GM23338 (cell line): ENCODE measurements around the gene SUSD2. TPM values are rescaled to one million over a fixed set of nuclear protein-coding genes. Genes with fewer than 3 reads are reported as not detected.

Experiments used
- ATAC-seq: fragments of 200-7000 bp; cut with Tn5 transposase; 3 replicates; pipeline ENCODE4 v1.9.1; 2020
- DNase-seq: peaks from one replicate; pipeline ENCODE4 v3.0.0-alpha.2; 2015; ENCODE audit warnings: low spot score
- H2AFZ ChIP-seq: fragments of 200-600 bp; sonication (generic); 2 replicates; pipeline ENCODE4 v1.8.0; 2016; ENCODE audit warnings: antibody characterized with exemption, mild to moderate bottlenecking, moderate library complexity
- H3F3A ChIP-seq: fragments of 200-600 bp; sonication (generic); replicated peaks from 2 replicates; pipeline ENCODE4 v1.8.0; 2017; ENCODE audit warnings: antibody characterized with exemption, mixed run types, low read depth
- H3K27ac ChIP-seq: fragments of 200-600 bp; sonication (generic); 2 replicates; pipeline ENCODE4 v1.6.1; 2016; ENCODE audit warnings: low read depth
- H3K27me3 ChIP-seq: fragments of 200-600 bp; sonication (generic); 2 replicates; pipeline ENCODE4 v1.8.0; 2016; ENCODE audit warnings: mild to moderate bottlenecking, mixed run types, moderate library complexity; ENCODE audit not compliant: insufficient read depth
- H3K36me3 ChIP-seq: fragments of 200-600 bp; sonication (generic); 2 replicates; pipeline ENCODE4 v1.8.0; 2016; ENCODE audit warnings: mild to moderate bottlenecking; ENCODE audit not compliant: insufficient read depth
- H3K4me1 ChIP-seq: fragments of 200-600 bp; sonication (generic); 2 replicates; pipeline ENCODE4 v1.8.0; 2016; ENCODE audit warnings: mild to moderate bottlenecking, moderate library complexity; ENCODE audit not compliant: insufficient read depth
- H3K4me2 ChIP-seq: fragments of 200-600 bp; sonication (generic); 2 replicates; pipeline ENCODE4 v1.7.1; 2017; ENCODE audit warnings: mixed run types
- H3K4me3 ChIP-seq: fragments of 200-600 bp; sonication (generic); 2 replicates; pipeline ENCODE4 v1.6.1; 2016; ENCODE audit warnings: mixed run types
- H3K79me2 ChIP-seq: fragments of 200-600 bp; sonication (generic); replicated peaks from 2 replicates; pipeline ENCODE4 v1.8.0; 2017; ENCODE audit warnings: mild to moderate bottlenecking; ENCODE audit not compliant: insufficient read depth
- H3K9me2 ChIP-seq: fragments of 200-600 bp; sonication (generic); 2 replicates; pipeline ENCODE4 v1.8.0; 2017; ENCODE audit not compliant: insufficient read depth
- H4K20me1 ChIP-seq: fragments of 200-600 bp; sonication (generic); replicated peaks from 2 replicates; pipeline ENCODE4 v1.8.0; 2017; ENCODE audit warnings: mild to moderate bottlenecking; ENCODE audit not compliant: insufficient read depth
- H3K27ac Mint-ChIP-seq: 2 replicates; pipeline ENCODE4 v1.8.0; 2020; ENCODE audit warnings: inconsistent platforms, mild to moderate bottlenecking, moderate library complexity, mixed read lengths
- H3K27me3 Mint-ChIP-seq: 3 replicates; pipeline ENCODE4 v1.8.0; 2022; ENCODE audit warnings: low read depth, mild to moderate bottlenecking, moderate library complexity, mixed read lengths, inconsistent platforms; ENCODE audit not compliant: insufficient read depth, poor library complexity
- H3K36me3 Mint-ChIP-seq: 3 replicates; pipeline ENCODE4 v1.8.0; 2021; ENCODE audit warnings: low read depth, mild to moderate bottlenecking, inconsistent platforms, moderate library complexity, mixed read lengths
- H3K4me1 Mint-ChIP-seq: 3 replicates; pipeline ENCODE4 v1.8.0; 2020; ENCODE audit warnings: mild to moderate bottlenecking, inconsistent platforms, mixed read lengths
- H3K4me3 Mint-ChIP-seq: 3 replicates; pipeline ENCODE4 v1.8.0; 2021; ENCODE audit warnings: moderate library complexity, mild to moderate bottlenecking, inconsistent platforms, mixed read lengths
- H3K9me3 Mint-ChIP-seq: 3 replicates; pipeline ENCODE4 v1.8.0; 2020; ENCODE audit warnings: moderate library complexity, mild to moderate bottlenecking, inconsistent platforms, mixed read lengths
- CREB1 ChIP-seq: fragments of 250-450 bp; sonication (Bioruptor Pico); IDR thresholded peaks from 2 replicates; pipeline ENCODE4 v1.5.0; 2020; ENCODE audit warnings: low read depth, mild to moderate bottlenecking, moderate library complexity
- CTCF ChIP-seq, 2 experiments: fragments of 200-600 bp in 1 of 2; sonication (generic) in 1 of 2; conservative IDR thresholded peaks; 2 replicates each; pipeline versions ENCODE4 v1.5.1 to v1.6.1; 2016 to 2017; ENCODE audit warnings: antibody characterized with exemption in 2 of 2, low read depth in 2 of 2, mild to moderate bottlenecking in 2 of 2, moderate library complexity in 1 of 2
- EZH2 ChIP-seq: fragments of 200-600 bp; sonication (generic); IDR thresholded peaks from one replicate; pipeline ENCODE4 v1.8.0; 2017; ENCODE audit warnings: antibody characterized with exemption, mild to moderate bottlenecking, low read depth; ENCODE audit not compliant: unreplicated experiment
- EZH2phosphoT487 ChIP-seq: fragments of 200-600 bp; sonication (generic); IDR thresholded peaks from one replicate; pipeline ENCODE4 v1.8.1; 2018; ENCODE audit warnings: antibody characterized with exemption; ENCODE audit not compliant: unreplicated experiment
- JUNB ChIP-seq: IDR thresholded peaks from one replicate; pipeline ENCODE4 v1.6.1; 2016; ENCODE audit warnings: antibody characterized with exemption; ENCODE audit not compliant: unreplicated experiment
- NANOG ChIP-seq: IDR thresholded peaks from 2 replicates; pipeline ENCODE4 v1.6.1; 2016; ENCODE audit warnings: antibody characterized with exemption, borderline replicate concordance
- POLR2AphosphoS5 ChIP-seq: IDR thresholded peaks from 2 replicates; pipeline ENCODE4 v1.6.1; 2016; ENCODE audit warnings: antibody characterized with exemption, low read depth
- REST ChIP-seq: IDR thresholded peaks from one replicate; pipeline ENCODE4 v1.6.1; 2018; ENCODE audit warnings: antibody characterized with exemption; ENCODE audit not compliant: unreplicated experiment
- STAT1 ChIP-seq: IDR thresholded peaks from one replicate; pipeline ENCODE4 v1.6.1; 2016; ENCODE audit warnings: antibody characterized with exemption; ENCODE audit not compliant: unreplicated experiment
- ZNF114 ChIP-seq: fragments of 250-450 bp; sonication (Bioruptor Pico); IDR thresholded peaks from 2 replicates; pipeline ENCODE4 v1.5.0; 2020; ENCODE audit warnings: mild to moderate bottlenecking, moderate library complexity
- ZNF331 ChIP-seq: fragments of 250-450 bp; sonication (Bioruptor Pico); IDR thresholded peaks from 2 replicates; pipeline ENCODE4 v1.5.0; 2020; ENCODE audit warnings: low read depth, mild to moderate bottlenecking, moderate library complexity
- ZNF462 ChIP-seq: fragments of 250-450 bp; sonication (Bioruptor Pico); IDR thresholded peaks from 2 replicates; pipeline ENCODE4 v1.5.0; 2020; ENCODE audit warnings: mild to moderate bottlenecking, moderate library complexity
- polyA plus RNA-seq: library from polyadenylated mRNA; unstranded; fragments of >200 nt; fragmentation: Nextera tagmentation; extraction: Ambion mirVana; gene quantifications from 2 replicates; pipeline ENCODE4 v1.2.1, GENCODE V29; 2016
- total RNA-seq: library from RNA; depleted of rRNA; stranded (reverse); fragments of >200 nt; shearing (Covaris generic); gene quantifications from 2 replicates; pipeline ENCODE4 v1.2.3, GENCODE V29; 2014
- TF ChIP-seq, protein P1 (sequence below): IDR thresholded peaks from 2 replicates; pipeline ENCODE4 v1.6.1; 2016; ENCODE audit warnings: antibody characterized with exemption

SUSD2 gene
- total and polyA plus RNA-seq, 2 experiments from 2014 or later, result 0.74 to 2.1 TPM

GRCh38 chr22:24184057-24184798 lies 2.9 kb downstream of the SUSD2 start:
- no peak overlapping the region for H3K27ac ChIP-seq
- Mint-ChIP-seq H3K4me1 (peaks cover 6% of the 10 kb centered on the region; the same call in 2 of the 3 replicates), H3K27ac (no peak overlapping the region), H3K9me3 (no peaks in the 10 kb centered on the region), H3K4me3 (no peak overlapping the region), H3K36me3 (no peaks in the 10 kb centered on the region), H3K27me3 (peaks cover 11% of the 10 kb centered on the region)
- H3K9me2 ChIP-seq, result no peaks in the 10 kb centered on the region
- no peaks in the 10 kb centered on the region for H3F3A ChIP-seq
- H3K4me2 ChIP-seq, result no peak overlapping the region
- H3K27me3 ChIP-seq, result no peaks in the 10 kb centered on the region
- peaks cover 7% of the 10 kb centered on the region; the same call in 1 of the 2 replicates for H3K4me1 ChIP-seq
- H3K36me3 ChIP-seq, result no peaks in the 10 kb centered on the region
- no peaks in the 10 kb centered on the region for H4K20me1 ChIP-seq
- TF ChIP-seq ZNF462 (CRISPR knock-in tag) (no peak), EZH2 (no peak), EZH2phosphoT487 (no peak), CTCF (conservative IDR thresholded peaks at IDR 0.05; ENCODE audit: low read depth in 2 of 2) (no peak), ZNF331 (no peak), CREB1 (CRISPR knock-in tag) (no peak), ZNF114 (CRISPR knock-in tag) (no peak), POLR2AphosphoS5 (no peak), JUNB (no peak), REST (no peak), NANOG (no peak), STAT1 (no peak)
- TF ChIP-seq, protein P1, sequence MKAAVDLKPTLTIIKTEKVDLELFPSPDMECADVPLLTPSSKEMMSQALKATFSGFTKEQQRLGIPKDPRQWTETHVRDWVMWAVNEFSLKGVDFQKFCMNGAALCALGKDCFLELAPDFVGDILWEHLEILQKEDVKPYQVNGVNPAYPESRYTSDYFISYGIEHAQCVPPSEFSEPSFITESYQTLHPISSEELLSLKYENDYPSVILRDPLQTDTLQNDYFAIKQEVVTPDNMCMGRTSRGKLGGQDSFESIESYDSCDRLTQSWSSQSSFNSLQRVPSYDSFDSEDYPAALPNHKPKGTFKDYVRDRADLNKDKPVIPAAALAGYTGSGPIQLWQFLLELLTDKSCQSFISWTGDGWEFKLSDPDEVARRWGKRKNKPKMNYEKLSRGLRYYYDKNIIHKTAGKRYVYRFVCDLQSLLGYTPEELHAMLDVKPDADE, result no peak
- H3K4me3 ChIP-seq, result no peak overlapping the region
- H3K79me2 ChIP-seq, result no peaks in the 10 kb centered on the region
- no peak overlapping the region for H2AFZ ChIP-seq
- no peak for ATAC-seq
- DNase-seq, result no peak
